Measurements from ENCODE around the gene PRR14L.

GRCh38 chr22:31752096-31752847 lies 2.3 kb upstream of the PRR14L start:
- TF ChIP-seq LEF1 (IDR thresholded peaks at IDR 0.05; ENCODE audit: borderline replicate concordance) (no peak), ARNT (IDR thresholded peaks at IDR 0.05) (no peak), BHLHE40 (IDR thresholded peaks at IDR 0.05; ENCODE audit: borderline replicate concordance) (no peak), HDGF (IDR thresholded peaks at IDR 0.05; ENCODE audit: borderline replicate concordance) (no peak), TARDBP (IDR thresholded peaks at IDR 0.05) (no peak), FOXM1 (IDR thresholded peaks at IDR 0.05; ENCODE audit: borderline replicate concordance) (no peak), SUZ12 (IDR thresholded peaks at IDR 0.05) (no peak), ELF4 (IDR thresholded peaks at IDR 0.05) (no peak)

All from HEK293T (cell line).